ENCODE results near the gene VMP1.
"Not testable (repeated sequence)": the region's sequence is repeated elsewhere in the genome, so short reads cannot be mapped to it uniquely, and the experiment has no call there.

The VMP1 gene

DNA sequence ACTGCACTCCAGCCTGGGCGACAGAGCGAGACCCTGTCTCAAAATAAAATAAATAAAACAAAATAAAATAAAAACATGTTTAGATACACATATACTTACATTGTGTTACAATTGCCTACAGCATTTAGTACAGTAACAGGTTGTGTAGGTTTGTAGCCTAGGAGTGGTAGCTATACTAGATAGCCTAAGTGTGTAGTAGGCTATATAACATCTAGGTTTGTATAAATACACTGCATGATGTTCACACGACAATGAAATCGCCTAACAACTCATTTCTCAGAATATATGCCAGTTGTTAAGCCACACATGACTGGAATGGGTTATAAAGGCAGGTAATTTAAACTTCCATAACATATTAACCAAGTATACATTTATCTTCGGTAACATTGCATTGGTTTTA lies 94.7 kb downstream of the VMP1 start:
- TF ChIP-seq, protein P1, sequence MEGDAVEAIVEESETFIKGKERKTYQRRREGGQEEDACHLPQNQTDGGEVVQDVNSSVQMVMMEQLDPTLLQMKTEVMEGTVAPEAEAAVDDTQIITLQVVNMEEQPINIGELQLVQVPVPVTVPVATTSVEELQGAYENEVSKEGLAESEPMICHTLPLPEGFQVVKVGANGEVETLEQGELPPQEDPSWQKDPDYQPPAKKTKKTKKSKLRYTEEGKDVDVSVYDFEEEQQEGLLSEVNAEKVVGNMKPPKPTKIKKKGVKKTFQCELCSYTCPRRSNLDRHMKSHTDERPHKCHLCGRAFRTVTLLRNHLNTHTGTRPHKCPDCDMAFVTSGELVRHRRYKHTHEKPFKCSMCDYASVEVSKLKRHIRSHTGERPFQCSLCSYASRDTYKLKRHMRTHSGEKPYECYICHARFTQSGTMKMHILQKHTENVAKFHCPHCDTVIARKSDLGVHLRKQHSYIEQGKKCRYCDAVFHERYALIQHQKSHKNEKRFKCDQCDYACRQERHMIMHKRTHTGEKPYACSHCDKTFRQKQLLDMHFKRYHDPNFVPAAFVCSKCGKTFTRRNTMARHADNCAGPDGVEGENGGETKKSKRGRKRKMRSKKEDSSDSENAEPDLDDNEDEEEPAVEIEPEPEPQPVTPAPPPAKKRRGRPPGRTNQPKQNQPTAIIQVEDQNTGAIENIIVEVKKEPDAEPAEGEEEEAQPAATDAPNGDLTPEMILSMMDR (IDR thresholded peaks at IDR 0.05; ENCODE audit: insufficient read depth, missing control alignments) = no peak
- no peak for DNase-seq (ENCODE audit: insufficient read length, low spot score)
- no peak for FAIRE-seq

DNA sequence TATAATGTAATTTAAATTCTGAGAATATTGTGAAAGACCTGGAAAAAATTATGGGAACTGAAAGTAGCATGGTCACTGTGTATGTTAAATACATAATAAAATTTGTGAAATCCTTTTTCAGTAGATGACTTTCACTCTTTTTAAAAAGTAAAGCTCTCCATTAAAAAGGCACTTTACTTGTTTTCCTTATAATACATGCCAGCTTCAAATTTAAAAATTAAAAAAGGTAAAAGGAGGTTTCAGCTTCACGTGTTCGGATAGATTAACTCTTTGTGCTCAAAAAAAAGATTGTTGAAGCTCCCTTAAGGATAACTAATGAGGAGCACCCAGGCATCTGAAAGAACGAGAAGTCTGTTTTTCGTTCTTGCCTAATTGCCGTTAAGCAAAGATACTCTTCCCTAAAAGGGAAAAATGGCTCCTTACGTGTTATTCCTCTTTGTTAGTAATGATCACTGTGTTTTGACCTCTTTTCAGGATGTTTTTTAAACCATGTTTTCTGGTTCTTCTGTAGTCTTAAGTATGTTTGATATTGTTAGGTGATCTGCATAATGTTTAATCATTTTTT lies 97.5 kb downstream of the VMP1 start:
- TF ChIP-seq, protein P1 (IDR thresholded peaks at IDR 0.05; ENCODE audit: insufficient read depth, missing control alignments) = no peak
- FAIRE-seq (no peak), DNase-seq (ENCODE audit: insufficient read length, low spot score) (no peak)

GRCh38 chr17:59806322-59806721 lies 98.9 kb downstream of the VMP1 start:
- DNase-seq (ENCODE audit: insufficient read length, low spot score); FAIRE-seq: not testable (repeated sequence)

GRCh38 chr17:59807892-59808509 lies 100.5 kb downstream of the VMP1 start:
- TF ChIP-seq, protein P1 (IDR thresholded peaks at IDR 0.05; ENCODE audit: insufficient read depth, missing control alignments) = no peak
- FAIRE-seq = no peak
- no peak for DNase-seq (ENCODE audit: insufficient read length, low spot score)

- TF ChIP-seq, protein P1 (IDR thresholded peaks at IDR 0.05; ENCODE audit: insufficient read depth, missing control alignments) = no peak
- DNase-seq (ENCODE audit: insufficient read length, low spot score) (no peak), FAIRE-seq (no peak)
Measured at GRCh38 chr17:59810894-59811153, 103.4 kb downstream of the VMP1 start.

DNA sequence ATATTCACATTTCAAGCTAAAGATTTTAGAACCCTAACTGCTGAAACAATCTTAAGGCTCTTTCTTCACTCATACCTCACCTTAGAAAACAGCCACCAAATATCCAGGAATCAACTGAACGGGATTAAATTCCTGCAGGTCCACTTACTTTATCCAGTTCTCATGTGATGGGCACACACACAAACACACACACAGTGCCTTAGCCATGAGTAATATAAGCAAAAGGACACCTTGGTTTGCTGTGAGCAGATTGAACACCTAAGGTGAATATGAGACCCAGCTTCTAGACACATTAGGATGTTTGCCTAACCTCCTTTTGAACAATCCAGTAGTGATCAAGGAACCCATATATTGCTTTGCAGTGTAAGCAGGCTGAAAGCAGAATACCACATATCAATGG lies 103.8 kb downstream of the VMP1 start:
- DNase-seq (ENCODE audit: insufficient read length, low spot score) = no peak
- no peak for FAIRE-seq
- TF ChIP-seq, protein P1 (IDR thresholded peaks at IDR 0.05; ENCODE audit: insufficient read depth, missing control alignments) = no peak

DNA sequence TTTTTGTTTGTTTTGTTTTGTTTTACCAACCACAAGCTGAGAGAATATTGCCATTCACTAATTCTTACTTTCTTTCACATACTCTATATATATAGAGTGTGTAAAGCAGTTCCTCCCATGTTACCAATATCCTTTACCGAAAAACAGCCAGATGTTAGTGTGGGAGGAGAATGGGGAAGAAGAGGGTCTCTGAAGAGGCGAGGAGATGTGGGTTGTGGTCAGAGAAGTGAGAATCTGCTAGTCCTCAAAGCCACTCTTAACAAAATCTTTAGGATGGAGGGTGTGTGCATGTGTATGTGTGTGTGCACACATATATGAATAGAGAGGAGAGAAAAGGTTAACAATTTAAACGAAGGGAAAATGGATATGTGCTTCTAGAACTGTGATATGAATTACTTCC lies 104.7 kb downstream of the VMP1 start:
- DNase-seq (ENCODE audit: insufficient read length, low spot score) (no peak), FAIRE-seq (no peak)
- TF ChIP-seq, protein P1 (IDR thresholded peaks at IDR 0.05; ENCODE audit: insufficient read depth, missing control alignments) = no peak

DNA sequence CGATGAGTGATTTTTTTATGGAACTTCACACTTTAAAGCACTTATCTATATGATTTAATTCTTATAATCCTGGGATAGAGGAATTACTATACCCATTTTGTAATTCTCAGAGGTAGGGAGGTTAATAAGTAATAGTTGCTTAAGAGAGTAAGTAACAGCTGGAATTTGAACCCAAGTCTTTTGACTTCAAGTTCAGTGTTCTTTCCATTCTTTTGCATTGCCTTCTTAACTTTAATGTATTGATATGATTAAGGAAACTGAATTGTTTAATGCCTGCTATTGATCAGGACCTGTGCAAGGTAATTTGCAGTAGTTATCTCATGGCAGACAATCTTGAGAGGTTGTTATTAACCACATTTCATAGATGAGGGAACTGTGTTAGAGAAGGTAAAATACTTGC lies 106.8 kb downstream of the VMP1 start:
- TF ChIP-seq, protein P1 (IDR thresholded peaks at IDR 0.05; ENCODE audit: insufficient read depth, missing control alignments) = no peak
- no peak for DNase-seq (ENCODE audit: insufficient read length, low spot score)
- no peak for FAIRE-seq

Data from D721Med (cell line).